Kidney epithelial cell (primary cell): Measurements from ENCODE around the gene SUCLA2. TPM values are rescaled to one million over a fixed set of nuclear protein-coding genes. Genes with fewer than 3 reads are reported as not detected.

Experiments
- DNase-seq: peaks from one replicate; pipeline ENCODE4 v3.0.0-alpha.2; 2010; ENCODE audit warnings: low read depth
- H3K27me3 ChIP-seq: 2 replicates; pipeline ENCODE4 v1.6.0; 2011; ENCODE audit warnings: low read length; ENCODE audit not compliant: control insufficient read depth, insufficient read depth
- H3K36me3 ChIP-seq: 2 replicates; pipeline ENCODE4 v1.5.1; 2011; ENCODE audit warnings: low read length; ENCODE audit not compliant: control insufficient read depth, insufficient read depth
- H3K4me3 ChIP-seq: 2 replicates; pipeline ENCODE4 v1.5.1; 2011; ENCODE audit warnings: low read depth, mild to moderate bottlenecking, control low read depth, low read length
- total RNA-seq: library from RNA; depleted of rRNA; stranded (reverse); fragments of >200 nt; gene quantifications from 2 replicates; pipeline ENCODE4 v1.2.3, GENCODE V29; 2015
- TF ChIP-seq, protein P1 (sequence below): IDR thresholded peaks from 2 replicates; pipeline ENCODE4 v1.5.1; 2011; ENCODE audit warnings: mild to moderate bottlenecking, moderate library complexity, low read length, control low read depth, inconsistent platforms; ENCODE audit not compliant: insufficient read depth, poor library complexity, severe bottlenecking

The SUCLA2 gene
- total RNA-seq, 1 donor from 2014 or later = 32.7 TPM

- TF ChIP-seq, protein P1, sequence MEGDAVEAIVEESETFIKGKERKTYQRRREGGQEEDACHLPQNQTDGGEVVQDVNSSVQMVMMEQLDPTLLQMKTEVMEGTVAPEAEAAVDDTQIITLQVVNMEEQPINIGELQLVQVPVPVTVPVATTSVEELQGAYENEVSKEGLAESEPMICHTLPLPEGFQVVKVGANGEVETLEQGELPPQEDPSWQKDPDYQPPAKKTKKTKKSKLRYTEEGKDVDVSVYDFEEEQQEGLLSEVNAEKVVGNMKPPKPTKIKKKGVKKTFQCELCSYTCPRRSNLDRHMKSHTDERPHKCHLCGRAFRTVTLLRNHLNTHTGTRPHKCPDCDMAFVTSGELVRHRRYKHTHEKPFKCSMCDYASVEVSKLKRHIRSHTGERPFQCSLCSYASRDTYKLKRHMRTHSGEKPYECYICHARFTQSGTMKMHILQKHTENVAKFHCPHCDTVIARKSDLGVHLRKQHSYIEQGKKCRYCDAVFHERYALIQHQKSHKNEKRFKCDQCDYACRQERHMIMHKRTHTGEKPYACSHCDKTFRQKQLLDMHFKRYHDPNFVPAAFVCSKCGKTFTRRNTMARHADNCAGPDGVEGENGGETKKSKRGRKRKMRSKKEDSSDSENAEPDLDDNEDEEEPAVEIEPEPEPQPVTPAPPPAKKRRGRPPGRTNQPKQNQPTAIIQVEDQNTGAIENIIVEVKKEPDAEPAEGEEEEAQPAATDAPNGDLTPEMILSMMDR = no peak
- DNase-seq = no peak
- Histone ChIP-seq H3K4me3 (no peak overlapping the region), H3K27me3 (no peaks in the 10 kb centered on the region), H3K36me3 (no peaks in the 10 kb centered on the region)
These were observed 17.6 kb upstream of the SUCLA2 start for GRCh38 chr13:48018637-48019036.

GRCh38 chr13:48014359-48014758, 13.3 kb upstream of the SUCLA2 start:
- H3K36me3 ChIP-seq = no peaks in the 10 kb centered on the region
- no peak for DNase-seq
- TF ChIP-seq, protein P1 = no peak
- H3K27me3 ChIP-seq = no peaks in the 10 kb centered on the region
- no peak overlapping the region for H3K4me3 ChIP-seq

GRCh38 chr13:48012668-48013067, 11.6 kb upstream of the SUCLA2 start:
- Histone ChIP-seq H3K4me3 (no peak overlapping the region), H3K36me3 (no peaks in the 10 kb centered on the region), H3K27me3 (no peaks in the 10 kb centered on the region)
- no peak for DNase-seq
- TF ChIP-seq, protein P1 = no peak

DNA sequence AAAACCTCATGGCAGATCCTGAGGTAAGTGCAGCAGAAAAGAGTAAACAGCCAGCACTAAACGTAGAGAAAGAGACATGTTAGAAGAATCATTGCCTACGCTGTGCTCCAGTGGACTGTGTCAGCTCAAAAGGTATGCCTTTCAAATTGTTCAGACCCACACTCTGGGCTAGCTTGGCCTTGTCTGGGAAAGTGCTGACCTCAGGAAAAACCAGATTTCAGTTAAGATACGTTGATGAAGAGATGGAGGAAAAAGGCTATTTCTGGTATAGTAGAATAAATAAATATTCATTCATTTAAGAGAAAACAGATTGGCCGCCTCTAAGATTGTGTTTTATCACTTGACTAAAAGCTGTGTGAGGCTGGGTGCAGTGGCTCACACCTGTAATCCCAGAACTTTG, 9.6 kb upstream of the SUCLA2 start:
- Histone ChIP-seq H3K36me3 (no peaks in the 10 kb centered on the region), H3K4me3 (no peak overlapping the region), H3K27me3 (no peaks in the 10 kb centered on the region)
- TF ChIP-seq, protein P1 = no peak
- DNase-seq = no peak

DNA sequence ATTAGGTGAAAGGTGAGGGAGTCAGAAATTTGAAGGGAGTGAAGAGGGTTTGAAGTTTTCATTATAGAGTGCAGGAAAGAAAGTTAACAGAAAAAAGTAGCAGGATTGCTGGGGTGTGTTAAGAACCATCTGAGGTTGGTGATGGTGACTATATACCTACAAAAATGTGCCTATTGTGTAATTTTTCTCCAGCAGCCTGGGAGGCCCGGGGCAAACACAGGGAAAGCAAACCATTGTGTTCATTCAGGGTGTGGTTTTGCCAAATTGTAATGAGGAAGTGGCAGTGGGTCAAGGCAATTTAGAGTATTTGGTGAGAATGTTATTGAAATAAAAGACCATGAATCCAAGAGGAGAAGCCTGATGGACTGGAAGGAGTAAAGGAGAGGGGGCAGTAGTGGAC, 8.2 kb upstream of the SUCLA2 start:
- no peak overlapping the region for H3K4me3 ChIP-seq
- TF ChIP-seq, protein P1 = no peak
- no peaks in the 10 kb centered on the region for H3K27me3 ChIP-seq
- no peaks in the 10 kb centered on the region for H3K36me3 ChIP-seq
- peak; percentile 52 for DNase-seq

DNA sequence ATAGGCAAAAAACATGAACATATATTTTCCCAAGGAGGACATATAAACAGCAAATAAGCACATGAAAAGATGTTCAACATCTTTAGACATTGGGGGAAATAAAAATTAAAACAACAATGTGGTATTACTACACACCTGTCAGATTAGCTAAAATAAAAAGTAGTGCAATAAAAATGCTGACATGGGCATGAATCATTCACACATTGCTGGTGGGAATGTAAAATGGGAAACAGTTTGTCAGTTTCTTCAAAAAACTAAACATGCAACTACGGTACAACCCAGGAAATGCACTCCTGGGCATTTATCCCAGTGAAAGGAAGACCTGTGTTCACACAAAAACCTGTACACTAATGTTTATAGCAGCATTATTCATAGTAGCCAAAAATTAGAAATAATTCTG, 5.3 kb upstream of the SUCLA2 start:
- no peaks in the 10 kb centered on the region for H3K36me3 ChIP-seq
- H3K27me3 ChIP-seq = no peaks in the 10 kb centered on the region
- H3K4me3 ChIP-seq = no peak overlapping the region
- DNase-seq = no peak
- TF ChIP-seq, protein P1 = no peak
